NOMO-1 treated with DMSO at 0.1 percent for 48 hours (cell line): ENCODE data around the gene PDGFB.
A peak's percentile ranks its signal among the peaks of the same experiment; 100 is the strongest.

Source experiments
- DNase-seq: peaks from one replicate; lab custom pipeline; 2025; ENCODE audit not compliant: unreplicated experiment; lab: John Stamatoyannopoulos, UW

The PDGFB gene

DNA sequence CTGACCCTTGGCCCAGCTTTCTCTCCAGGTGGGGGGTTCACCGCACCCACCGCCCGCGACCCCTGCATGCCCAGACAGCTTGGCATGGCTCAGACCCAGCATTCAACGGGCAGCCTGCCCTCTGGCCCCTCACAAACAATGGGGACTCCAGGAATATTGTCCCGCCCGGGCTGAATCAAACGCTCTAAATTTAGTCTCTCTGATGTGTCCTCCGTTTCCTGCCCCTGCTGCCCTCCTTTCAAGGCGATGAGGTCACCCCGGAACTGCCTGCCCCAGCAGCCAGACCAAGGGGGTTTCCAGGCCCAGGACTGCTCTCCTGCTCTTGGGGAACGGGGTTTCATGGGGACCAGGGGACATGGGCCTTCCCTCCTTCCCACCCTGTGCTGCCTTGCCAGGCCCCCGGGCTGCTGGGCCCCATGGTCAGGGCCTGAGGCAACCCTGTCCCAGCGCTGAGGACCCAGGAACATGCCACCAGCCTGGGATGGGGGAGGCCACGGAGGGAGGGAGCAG lies 10.1 kb upstream of the PDGFB start:
- DNase-seq: no peak

DNA sequence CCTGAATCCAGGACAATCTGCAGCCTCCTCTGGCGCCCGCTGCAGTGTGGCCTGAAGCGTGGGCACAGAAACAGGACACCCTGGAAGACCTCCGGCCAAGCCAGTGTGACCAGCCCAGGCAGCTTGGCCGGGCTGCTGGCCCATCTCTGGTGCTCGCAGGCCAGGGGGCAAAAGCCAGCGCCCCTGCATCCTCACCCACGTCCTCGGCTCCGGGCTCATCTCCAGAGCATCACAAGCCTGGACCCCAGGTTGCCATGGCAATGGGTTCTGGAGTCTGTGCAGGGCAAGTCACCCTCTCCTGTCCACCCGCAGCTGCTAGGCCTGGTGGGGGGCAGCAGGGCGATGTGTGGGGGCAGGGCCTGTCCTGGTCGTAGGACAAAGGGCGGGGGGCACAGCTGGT lies 9.3 kb upstream of the PDGFB start:
- no peak for DNase-seq

DNA sequence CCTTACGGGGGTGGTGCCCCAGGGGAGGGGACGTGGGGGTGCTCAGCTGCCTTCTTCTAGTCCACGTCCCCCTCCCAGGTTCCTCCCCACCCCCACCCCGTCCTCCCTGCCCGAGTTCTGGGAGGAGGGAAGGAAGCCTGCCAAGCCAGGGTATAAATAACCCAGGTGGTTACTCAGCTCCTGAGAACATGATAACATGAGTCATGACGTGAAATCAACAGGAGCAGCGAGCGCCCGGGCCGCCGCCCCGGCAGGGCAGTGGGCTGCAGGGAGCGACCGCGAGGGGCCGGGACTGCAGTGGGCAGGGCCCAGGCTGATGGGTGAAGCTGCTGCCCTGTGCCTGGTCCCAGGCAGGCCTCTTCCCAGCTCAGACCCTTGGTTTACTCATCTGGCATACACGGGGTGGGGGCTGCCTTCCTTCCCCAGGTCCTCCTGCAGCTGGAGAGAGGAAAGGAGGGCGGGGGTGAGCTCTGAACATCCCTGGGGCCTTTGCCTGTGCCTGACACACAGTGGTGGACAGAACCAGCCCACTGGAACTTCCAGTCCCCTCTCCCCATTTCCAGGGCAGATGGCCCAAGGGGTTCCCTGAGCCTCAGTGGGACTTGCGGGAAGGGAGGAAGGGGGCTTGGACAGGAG lies 8.8 kb upstream of the PDGFB start:
- peak; percentile 28 for DNase-seq

DNA sequence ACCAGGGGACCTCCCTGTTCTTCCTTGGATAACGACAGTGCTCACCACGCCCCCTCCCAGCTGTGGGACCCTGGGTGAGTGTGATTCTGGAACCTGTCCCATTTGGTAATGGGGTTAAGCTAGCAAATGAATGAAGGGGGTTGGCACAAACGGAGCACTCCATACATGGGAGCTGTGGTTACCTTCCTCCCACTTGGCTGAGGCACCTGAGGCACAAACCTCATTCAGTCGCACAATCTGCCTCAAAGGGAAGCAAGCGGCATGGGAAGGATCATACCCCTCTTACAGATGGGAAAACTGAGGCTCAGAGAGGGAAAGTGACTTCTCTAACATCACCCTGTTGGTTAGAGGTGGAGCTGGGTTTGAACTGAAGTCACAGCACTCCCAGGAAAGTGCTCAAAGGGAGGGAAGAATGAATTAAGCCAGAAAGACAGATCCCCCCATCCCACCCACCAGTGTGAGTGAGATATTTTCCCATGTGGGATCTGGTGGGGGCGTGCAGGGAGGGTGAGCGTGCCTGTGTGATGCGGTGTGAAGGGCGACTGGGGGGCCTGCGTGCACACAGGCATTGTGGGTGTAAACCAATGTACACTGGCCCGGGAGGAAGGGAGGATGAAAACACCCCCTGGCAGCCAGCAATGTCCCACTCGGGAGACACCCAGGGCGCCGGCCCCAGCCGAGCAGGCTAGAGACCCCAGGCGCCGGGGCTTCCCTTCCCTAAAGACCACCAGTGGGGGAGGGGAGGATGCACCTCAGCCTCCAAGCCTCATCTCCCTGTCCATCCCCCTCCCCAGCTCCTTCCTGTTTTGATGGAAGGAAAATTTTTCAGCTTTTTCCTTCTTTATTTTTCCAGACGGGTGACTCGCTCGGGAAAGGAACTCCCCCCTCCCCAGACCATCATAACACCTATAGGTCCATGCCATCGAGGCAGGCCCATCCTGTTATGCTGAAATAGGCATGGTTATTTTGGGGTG lies 8.0 kb upstream of the PDGFB start:
- DNase-seq: no peak

DNA sequence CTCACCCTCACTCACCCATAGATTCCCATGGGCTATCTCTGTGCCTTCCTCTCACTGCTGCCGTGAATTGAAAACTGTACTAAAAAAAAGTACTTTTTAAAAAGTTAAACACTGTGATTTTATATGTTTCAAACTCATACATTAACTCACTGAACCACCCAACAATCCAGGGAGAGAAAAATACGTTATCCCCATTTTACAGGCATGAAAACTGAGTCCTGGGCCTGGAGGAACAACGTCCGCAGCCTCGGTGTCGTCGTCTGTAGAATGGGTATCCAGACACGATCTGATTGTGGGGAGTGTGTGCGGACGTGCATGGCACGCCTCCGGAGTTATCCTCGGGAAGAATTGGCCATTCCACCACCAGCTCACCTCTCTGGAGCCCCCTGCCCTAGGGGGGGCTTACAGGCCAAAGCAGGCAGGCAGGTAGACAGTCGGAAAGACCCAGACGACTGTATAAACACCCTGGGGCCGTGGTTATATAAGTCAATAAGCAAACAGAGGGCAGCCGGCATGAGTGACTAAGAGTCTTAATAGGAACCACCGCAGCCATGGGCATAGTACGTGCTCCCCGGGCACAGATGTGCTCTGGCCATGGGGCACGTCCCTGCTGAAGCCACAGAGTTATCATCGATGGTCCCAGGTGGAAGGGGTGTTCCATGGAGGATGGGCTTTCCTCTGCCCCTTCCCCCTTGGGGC lies 7.1 kb upstream of the PDGFB start:
- DNase-seq: no peak

DNA sequence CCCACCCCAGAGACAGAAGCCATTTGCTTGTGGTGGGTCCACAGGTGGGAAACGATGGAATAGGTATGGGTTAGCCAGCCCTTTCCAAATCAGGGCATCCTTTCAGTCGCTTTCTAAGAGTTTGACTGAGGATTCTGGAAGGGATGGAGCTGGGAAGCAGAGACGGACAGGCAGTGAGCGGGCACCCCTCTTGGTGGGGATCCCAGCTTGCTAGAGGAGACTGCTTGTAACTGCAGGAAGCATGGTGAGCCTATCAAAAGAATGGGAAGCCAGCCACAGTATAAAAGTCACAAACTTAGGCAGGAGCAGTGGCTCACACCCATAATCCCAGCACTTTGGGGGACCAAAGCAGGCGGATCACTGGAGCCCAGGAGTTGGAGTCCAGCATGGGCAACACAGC lies 6.1 kb upstream of the PDGFB start:
- no peak for DNase-seq

DNA sequence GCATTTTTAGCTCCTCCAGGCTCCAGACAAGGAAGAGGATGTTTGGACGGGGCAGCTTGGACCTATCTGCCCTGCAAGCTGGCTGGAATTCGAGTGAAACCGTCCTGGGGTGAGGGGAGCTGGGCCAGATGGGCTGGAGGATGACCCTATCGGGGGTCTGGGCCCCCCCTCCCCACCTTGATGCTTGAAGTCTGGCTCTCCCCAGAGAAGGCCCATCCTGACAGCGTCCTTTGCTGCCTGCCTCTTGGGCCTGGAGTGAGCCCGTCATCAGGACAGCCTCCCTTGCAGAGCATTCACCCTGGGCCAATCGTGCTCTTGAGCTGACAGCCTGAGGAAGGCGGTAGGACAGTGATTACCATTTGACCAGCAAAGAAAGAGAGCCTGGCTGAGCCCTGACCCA lies 5.3 kb upstream of the PDGFB start:
- no peak for DNase-seq

DNA sequence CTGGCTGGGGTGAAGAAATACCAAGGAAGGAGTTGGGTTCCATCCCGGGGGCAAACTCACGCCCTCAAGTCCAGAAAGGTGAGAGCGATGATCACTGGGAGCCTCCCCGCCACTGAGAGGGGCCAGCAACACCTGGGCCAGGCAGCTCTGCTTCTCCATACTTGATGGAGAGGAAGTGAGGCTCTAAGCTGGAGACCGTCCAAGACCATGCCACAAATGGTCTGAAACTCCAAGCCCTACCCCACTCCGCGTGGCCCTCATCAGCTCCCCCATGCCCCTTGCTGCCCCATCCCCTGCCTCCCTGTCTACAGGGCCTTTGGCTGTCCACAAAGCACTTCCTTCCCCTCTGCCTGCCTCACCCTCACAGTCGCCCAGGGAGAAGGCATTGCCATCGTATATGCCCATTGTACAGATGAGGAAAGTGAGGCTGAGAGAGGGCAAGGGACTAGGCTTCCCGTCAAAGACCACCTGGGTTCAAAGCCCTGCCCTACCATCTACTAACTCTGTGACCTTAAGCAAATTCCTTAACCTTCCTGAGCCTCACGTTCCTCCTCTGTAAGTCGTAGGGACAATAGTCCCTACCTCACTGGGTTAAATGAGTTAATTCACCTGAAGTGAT lies 4.4 kb upstream of the PDGFB start:
- DNase-seq: no peak

DNA sequence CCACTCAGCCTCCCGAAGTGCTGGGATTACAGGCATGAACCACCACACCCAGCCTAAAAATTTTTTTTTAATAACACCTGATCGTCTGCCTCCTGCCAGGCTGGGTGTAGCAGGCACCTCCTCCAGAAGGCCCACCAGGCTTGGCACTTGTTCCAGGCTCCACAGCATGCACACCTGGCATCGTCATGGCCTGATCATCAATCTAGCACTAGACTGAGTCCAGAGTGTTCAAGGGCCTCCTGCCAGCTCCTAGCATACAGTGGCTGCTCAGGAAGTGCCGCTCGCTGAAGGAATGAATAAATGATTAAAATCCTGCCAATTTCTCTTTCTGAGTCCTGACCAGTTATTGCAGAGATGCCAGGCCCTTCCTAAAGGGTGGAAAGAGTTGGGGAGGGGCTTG lies 3.5 kb upstream of the PDGFB start:
- no peak for DNase-seq

DNA sequence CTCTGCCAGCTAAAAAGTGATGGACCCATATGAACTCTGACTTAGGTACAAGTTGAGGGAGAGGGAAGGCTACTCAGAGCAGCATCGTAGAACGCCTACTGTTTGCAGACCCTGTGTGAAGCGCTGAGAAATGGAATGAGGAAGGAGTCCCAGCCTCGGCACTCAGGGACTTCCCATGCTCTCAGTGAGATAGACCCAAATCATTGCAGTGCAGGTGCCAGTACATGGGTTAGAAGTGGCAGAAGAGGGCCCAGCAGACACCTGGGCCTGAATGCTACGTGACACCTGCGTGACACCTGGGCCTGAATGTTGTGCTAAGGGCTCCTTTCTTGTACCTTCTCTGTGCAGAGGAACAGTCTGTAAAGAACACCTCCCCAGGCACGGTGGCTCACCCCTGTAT lies 2.6 kb upstream of the PDGFB start:
- DNase-seq: no peak

DNA sequence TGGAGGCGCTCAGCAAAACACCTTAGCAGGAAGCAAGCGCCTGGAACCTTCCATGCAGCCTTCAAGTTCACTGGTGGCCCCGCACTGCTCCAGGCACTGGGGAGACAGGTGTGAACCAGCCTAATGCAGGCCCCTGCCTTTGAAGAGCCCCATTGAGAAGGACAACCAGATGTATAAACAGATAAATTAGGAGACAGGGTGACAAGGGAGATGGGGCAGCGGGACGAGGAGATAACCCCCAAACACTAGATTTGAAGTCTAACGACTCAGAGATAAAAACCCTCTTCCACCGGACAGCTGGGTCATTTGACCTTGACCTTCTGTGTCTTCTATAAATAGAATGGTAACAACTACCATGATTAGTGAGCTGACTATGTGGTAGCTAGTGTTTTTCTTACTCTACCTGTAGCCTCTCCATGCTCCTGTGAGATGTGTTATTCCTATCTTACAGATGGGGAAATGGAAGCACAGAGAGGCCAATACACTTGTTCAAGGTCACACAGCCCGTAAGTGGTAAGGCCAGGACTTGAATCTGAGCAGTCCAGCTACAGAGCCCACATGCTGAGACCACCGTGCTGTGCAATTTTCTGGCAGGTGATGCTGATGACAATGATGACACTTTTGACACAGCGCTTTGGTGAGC lies 2.0 kb upstream of the PDGFB start:
- no peak for DNase-seq

DNA sequence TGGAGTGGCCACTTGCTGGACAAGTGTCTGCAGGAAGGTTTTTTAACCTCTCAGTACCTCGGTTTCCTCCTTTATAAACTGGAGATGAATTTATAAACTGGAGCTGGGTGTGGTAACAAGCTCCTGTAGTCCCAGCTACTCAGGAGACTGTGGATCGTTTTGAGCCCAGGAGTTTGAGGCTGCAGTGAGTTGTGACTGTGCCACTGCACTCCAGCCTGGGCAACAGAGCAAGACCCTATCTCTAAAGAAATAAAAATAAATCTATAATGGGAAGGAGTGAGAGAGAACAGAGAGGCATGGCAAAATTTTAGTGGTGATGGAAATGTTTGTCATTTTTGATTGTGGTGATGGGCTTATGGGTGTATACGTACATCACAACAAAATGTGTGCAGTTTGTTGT lies 1.4 kb upstream of the PDGFB start:
- no peak for DNase-seq

DNA sequence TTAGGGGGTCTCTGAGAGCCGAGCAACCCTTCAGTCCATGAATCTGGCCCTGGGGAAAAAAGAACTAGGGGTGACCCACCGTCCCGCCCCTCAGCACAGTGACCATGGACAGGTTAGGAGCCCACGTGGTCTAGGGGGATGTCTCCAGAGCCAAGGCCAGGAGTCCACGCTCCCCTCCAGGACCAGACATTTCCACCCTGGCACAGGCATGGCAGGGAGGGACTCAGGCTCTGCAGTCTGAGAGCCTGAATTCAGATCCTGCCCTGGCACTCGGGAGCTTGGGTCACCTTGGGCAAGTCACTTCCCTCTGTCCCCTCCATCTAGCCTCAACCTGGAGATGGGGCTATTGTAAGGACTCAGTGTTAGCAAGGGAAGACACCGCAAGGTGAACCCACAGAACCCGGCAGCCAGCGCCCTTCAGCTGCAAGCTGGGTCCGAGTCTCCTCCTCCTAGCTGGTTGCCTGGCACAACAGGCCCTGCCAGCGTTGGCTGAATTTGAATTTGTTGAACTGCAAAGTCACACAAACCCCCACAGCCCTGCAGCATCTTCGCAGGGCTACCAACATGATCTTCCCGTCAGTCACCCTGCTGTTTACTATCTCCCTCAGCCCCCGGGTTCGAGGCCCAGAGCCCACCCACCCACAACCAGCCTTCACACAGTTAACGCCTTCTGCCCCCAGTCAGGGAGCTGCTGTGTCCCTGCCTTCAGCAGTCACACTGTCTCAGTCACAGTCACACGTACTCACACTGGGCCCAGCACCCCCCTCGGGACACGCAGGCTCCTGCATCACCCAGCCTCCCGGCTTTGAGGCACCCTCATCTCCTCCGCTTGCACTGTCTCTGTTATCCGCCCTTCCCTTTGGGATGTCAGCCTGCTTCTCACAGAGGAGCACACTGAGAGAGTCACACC lies 603 bp upstream of the PDGFB start:
- DNase-seq: no peak

DNA sequence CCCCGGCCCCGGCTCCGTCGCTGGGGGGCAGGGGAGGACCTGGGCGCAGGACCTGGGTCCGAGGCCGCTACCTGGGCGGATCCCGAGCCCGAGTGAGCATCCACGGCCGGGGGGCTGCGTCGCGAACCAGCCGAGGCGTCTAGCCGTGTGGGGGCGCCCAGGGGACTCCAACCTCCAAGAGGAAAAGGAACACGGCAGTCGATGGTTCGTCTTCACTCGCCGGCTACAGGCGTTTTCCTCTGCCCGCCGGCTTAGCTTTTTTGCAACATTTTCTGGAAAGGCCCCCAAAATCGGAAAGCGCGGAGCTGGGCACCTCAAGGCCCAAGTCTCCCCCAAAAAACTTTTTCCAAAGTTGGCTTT lies 666 bp downstream of the PDGFB start:
- no peak for DNase-seq

DNA sequence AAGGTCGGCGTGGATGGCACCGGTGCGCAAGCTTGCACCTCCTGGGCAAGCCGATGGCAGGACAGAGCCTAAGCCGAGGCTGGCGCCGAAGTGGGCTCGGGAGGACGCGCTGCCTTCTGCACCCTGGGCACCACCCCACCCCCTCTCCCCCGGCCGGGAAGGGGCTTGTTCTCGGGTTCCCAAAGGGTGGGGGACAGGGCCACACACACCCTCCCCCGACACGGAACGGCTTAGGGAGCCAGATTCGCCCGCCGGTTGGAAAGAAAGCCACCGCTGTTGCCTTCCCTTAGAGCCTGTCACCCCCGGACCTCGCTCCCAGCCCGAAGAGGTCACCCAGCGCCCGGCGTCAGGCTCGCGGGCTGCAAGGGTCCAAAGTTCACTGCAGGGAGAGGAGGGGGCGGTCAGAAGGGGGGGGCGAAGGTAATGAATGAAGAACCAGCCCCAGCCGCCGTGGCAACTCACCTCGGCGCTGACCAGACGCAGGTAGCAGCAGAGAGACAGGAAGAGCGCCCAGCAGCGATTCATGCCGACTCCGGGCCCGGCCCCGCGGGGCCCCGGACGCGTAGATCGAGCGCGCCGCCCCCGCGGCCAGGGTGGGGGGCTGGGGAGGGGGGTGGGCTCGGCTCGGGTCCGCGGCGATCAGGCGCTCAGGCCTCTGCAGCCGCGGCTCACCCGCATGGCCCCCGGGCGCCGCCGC lies 1.2 kb downstream of the PDGFB start:
- no peak for DNase-seq

DNA sequence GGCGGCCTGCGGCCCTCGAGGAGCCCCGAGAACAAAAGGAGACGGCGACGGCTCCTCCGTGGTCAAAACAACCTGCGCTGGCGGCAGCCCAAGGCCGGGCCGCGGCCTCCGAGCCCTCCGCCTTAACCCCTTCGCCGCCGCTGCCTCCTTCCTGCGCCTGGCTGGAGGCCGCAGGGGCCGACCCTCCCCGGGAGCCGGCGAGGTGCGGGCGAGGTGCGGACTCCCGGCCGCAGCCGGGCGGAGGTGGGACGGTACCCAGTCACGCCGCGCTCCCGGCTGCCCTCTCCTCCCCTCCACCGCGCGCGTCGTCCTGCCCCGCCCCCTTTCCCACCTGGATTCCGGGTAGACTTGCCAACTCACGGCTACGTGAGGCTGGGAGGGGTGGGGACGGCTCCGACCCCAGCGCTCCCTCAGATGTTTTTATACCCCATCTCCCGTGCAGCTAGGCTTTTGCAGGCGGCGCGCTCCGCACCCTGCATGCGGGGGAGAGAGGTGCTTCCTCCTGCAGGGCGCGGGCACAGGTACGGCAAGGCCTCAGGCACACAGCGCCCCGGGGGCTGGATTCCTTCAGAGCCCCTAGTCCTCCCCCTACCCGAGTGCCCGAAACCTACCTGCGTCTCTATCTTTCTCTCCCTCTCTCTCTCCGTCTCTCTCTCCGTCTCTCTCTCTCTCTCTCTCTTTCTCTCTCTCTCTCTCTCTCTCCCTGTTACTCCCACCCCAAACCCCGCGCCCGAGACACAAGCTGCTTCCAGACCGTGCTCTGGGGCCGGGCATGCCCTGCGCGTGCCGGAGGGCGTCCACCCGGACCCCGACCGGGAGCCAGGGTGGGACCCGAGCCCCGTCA lies 2.0 kb downstream of the PDGFB start:
- DNase-seq: no peak

DNA sequence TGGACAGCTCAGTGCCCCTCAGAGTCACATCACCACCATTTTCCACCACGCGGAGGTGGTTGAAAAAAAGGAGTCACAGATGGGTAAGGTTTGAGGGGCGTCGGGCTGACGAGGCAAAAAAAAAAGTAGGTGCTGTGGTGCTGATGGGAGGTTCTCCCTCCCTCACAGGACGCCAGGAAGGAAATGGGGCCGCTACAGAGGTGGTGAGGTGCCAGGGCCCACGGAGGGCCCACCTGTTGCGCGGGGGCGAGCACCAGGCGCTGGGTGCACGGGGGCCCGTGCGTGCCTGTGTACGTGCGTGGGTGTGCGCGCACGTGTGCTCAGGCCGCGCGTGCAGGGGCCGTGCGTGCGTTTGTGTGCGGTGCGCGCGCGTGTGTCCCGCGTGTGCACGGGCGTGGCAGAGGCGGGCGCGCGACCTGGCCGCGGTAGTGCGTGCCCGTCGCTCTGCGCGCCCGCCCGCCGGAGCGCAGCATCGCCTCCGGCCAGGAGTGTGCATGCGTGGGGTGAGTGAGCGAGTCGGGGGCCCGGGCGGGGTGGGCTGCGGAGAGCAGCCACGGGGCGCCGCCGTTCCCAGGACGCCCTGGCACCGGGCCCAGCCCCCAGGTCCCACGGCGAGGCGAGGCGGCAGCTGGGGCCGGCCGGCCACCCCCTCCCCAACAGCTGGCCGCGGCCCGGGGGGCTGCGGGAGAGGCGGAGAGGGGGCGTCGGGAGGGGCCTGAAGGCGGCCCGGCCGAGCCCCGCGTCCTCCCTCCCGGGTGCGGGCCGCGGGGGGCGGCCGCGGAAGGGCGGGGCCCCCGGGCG lies 2.8 kb downstream of the PDGFB start:
- no peak for DNase-seq
